NCI-H82 (cell line): ENCODE measurements around the gene PPP4R3B.
"Not testable (repeated sequence)": the region's sequence is repeated elsewhere in the genome, so short reads cannot be mapped to it uniquely, and the experiment has no call there.

Source experiments
- DNase-seq: peaks from one replicate; lab custom pipeline; 2025; lab: John Stamatoyannopoulos, UW

PPP4R3B gene

DNA sequence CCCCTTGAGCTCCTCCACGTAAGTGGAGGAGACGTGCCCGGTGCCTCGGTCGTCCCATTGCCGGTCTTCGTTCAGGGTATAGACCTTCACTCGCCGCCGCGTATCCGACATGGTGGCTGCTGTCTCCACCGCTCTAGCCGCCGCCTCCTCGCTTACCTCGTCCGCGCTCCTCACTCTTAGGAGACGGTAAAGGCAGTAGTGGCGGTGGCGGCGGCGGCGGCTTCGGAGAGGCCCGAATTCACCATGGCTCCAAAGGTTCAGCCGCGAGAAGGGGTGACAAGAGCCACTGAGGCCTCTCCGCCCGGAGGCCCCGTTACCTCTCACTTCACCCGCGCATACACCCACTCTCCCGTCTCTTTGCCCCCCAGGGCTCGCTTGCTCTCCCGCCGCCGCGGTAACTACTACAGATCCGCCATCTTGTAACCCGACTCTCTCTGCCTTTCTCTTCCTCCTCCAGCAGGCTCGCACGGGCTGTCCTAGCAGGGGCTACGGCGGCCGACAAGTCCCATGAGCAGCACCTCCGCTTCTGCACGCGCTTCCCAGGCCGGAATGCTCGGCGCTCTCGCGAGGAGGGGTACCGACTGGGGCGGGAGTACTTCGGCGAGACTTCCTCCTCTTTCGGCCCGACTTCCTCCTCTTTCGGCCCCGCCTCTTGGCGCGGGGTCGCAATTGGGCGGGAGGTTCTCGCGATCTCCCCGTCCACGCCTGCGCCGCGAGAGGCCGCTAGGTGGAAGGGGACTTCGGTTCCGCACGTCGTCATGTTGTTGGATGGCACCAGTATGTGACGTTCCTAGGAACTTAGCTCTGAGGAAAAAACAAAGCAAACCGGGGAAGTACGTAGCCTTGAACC, at the start of gene PPP4R3B:
TSS of gene PPP4R3B (minus strand) at position 448 of the 850 bp plus-strand sequence. CDS start at position 111, 337 bp downstream.
- peak; percentile 100 for DNase-seq

DNA sequence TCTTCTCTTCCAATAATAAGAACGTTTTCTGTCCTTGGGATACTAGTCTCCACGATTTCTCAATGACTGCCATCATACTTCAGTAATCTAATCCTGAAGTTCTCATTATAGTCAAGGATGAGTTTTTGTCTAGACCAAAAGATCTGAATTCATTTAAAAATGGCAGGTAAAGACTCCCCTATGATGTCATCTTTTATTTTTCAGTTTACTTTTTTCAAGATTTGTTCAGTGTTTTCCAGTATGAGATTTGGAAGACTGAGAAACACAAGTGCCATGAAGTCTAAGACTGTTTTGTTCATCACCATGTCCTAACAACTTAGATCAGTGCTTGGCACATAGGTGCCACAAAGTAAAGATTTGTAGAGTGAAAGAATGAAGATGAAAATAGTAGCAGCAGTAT, 35.8 kb upstream of the PPP4R3B start:
- no peak for DNase-seq

DNA sequence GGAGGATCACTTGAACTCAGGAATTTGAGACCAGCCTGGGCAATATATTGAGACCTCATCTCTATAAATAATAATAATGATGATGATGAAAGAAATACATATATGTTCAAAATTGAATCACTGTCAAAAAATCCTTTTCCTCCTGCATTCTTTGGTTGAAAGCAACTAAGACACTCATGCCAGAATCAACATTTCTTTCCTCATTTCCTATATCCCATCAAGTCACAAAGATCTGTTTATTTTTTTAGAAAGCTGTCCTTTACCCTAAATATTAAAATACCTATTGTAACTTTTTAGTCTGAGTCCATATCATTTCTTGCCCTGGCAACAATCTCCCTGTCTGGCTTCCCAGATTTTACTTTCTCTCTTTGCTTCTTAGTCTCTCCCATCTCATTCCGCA, 31.8 kb upstream of the PPP4R3B start:
- DNase-seq: no peak

DNA sequence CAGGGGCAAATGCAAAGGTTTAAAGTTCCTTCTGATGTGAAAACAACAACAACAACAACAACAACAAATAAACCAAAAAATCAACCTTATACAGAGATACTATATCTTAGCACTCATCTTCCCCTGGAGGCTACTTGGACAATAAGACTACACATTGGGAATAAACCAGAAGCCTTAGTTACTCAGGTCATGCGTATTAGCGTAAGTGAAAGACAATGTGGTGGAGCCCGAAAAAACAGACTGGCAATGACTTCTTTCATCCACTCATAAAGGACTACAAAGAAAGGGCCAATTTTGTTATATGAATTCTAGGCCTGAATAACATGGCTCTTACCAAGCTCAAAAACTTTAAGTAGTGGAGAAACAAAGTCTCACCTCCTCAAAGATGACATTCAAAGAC, 19.4 kb upstream of the PPP4R3B start:
- DNase-seq: no peak

DNA sequence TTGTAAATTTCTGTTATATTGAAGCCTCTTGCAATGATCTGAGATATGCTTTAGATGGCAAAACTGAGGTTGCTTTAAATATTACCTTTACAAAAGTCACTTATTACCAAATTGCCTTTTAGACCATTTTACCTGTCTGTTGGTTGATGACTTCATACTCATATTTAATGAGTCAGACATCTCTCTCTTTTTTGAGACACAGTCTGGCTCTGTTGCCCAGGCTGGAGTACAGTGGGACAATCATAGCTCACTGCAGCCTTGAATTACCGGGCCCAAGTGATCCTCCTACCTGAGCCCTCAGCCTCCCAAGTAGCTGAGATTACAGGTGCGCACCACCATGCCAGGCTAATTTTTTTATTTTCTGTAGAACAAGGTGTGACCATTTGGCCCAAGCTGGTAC, 11.5 kb upstream of the PPP4R3B start:
- no peak for DNase-seq

DNA sequence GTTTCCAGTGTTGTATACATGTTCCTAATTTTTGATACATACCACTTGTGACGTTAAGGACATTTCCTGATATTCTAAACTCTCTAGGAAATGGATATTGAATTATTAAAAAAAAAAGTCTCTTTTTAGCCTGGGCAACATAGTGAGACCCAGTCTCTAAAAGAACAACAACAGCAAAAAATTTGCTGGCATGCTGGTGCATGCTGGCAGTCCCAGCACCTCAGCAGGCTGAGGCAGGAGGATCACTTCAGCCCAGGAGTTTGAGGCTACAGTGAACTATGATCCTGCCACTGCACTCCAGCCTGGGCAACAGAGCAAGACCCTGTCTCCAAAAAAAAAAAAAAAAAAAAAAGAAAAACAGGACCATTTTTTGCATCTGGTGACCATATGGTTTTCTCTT, 10.5 kb upstream of the PPP4R3B start:
- no peak for DNase-seq

DNA sequence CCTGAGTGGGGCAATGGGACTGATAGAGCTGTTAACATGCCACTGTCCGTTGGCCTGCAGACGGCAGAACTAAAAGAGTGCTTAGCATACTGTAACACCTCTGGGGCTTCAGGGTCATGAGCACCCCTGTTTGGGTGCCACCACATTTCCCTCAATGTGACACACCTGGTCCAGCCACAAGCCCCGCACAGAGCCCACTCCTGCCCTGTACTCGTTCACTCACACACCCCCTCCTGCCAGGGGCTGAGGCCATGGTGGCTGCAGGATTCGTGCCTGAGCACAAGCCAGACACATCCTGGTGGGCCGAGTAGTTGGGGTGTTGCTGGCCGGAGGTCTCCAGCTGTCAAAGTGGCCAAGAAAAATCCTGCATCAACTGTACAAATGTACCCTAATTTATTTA, 4.4 kb upstream of the PPP4R3B start:
- DNase-seq: no peak

DNA sequence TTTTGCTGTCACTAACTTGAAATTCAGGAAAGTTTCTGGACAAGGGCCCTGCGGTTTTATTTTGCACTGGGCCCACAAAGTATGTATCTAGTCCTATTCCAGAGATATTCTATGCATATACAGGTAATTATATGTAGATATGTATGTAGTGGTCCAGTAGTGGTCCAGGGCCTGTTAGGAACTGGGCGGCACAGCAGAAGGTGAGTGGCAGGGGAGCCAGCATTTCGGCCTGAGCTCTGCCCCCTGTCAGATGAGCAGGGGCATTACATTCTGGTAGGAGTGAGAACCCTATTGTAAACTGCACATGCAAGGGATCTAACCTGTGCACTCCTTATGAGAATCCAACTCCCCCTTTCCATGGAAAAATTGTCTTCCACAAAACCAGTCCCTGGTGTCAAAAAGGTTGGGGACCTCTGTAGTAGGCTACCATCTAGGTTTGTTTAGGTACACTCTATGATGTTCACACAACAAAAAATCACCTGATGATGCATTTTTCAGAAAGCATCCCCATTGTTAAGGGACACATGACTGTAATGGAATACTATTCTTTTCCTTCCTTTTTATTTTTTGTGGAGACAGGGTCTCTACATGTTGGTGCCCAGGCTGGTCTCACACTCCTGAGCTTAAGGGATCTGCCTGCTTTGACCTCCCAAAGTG, 2.8 kb upstream of the PPP4R3B start:
- peak; percentile 70 for DNase-seq

DNA sequence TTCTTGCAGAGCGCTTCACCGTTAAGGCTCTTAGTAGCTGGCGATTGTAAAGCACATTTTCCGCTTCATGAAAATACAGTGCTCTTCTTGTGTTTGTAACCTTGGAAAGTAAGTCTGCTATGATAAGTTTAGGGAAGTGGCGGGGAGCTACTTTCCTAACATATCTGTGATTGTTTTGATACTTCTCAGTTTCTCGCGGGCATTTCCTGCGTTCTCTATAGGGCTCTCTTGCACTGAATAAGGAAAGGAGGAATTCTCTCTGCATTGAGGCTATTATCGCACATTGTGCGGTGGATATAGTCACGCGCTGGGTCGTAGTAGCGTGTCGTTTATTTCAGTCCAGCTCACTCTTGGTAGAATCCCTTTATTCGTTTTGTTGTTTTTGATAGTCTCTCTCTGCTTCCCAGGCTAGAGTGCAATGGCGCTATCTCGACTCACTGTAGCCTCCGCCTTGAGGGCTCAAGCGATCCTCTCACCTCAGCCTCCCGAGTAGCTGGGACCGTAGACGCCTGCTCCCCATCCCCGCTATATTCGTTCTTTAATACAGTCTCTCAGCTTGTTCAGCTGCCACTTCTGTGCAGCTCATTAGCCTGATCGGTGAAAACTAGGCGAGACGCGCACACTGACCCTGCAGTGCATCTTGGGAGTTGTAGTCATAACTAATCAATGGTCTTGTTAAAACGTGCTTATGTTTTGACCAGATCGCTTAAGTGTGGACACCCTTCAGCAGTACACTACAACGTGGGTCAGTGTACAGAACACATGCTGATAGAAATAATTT, 1.0 kb upstream of the PPP4R3B start:
- DNase-seq: peak; percentile 85

DNA sequence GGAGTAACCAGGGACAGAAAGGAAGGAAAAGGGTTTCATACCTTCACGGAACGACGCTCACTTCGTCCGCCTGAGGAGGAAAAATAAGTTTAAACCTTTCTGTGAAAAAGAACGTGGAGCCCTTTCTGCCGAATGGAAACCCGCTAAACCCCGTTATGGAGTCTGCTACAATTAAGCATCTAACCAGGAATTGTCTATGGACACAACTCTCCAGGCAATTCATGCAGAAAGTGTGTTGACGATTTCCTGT, 528 bp upstream of the PPP4R3B start:
- DNase-seq: no peak

DNA sequence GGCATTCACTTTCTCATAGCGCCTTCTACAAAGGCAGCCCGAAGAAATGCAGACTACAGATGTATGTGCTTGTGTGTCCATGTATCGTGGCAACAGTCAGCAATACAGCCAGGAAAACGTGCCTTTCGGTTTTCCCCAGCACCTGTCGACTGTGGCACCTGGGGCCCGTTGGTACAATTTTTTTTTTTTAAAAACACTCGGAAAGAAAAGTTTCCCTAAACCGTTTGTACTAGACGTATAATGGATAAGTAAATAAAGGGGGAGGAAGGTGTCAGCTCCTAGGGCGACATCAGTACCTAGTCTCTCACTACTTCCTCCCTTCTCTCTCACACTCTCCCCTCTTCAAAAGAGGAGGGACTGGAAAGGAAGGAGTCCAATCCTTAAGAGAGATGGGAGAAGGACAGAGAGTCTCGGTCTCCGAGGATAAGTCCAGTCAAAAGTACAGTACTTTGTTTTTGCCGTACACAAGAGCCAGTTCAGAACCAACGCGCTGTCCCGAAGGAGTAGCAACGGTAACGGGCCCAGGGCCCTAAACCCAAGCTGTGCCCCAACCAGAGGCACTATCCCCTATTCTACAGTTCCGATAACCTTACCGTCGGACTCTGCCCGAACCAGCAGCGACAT, 759 bp downstream of the PPP4R3B start:
- DNase-seq: peak; percentile 71

GRCh38 chr2:55611997-55612396, 5.4 kb downstream of the PPP4R3B start:
- no peak for DNase-seq

GRCh38 chr2:55610954-55611743, 6.3 kb downstream of the PPP4R3B start:
- no peak for DNase-seq

GRCh38 chr2:55609938-55610578, 7.4 kb downstream of the PPP4R3B start:
- no peak for DNase-seq

DNA sequence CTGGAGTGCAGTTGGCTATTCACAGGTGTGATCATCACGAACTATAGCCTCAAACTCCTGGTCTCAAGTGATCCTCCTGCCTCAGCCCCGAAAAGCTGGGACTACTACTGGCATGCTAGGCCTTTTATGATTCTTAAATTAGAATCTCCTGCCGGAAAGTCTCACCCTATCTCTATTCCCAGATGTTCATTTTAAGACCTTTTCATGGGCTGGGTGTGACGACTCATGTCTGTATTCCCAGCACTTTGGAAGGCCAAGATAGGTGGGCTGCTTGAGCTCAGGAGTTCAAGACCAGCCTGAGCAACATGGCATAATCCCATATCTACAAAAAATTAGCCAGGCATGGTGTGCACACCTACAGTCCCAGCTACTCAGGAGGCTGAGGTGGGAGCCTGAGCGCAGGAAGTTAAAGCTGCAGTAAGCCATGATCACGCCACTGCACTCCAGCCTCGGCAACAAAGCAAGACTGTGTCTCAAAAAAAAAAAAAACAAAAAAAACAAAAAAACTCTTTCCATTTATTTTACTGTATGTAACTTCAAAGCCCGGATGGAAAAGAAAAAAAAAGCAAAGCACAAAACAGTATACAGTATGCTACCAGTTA, 8.1 kb downstream of the PPP4R3B start:
- no peak for DNase-seq

DNA sequence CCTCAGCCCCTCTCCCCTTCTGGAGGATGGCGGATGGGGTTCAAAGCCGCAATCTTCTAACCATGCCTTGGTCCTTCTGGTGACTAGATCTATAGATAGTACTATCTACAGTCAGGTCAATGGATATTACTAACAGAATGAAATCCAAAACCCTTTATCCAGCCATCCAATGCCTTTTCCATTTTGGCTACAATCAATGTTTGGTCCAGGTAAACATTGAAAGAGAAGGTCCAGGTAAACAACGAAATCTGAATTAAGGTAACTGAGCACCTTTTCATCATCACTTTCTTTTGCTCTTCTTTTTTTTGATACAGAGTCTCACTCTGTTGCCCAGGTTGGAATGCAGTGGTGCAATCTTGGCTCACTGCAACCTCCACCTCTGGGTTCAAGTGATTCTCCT, 9.7 kb downstream of the PPP4R3B start:
- no peak for DNase-seq

GRCh38 chr2:55604027-55604565, 13.3 kb downstream of the PPP4R3B start:
- DNase-seq: no peak

DNA sequence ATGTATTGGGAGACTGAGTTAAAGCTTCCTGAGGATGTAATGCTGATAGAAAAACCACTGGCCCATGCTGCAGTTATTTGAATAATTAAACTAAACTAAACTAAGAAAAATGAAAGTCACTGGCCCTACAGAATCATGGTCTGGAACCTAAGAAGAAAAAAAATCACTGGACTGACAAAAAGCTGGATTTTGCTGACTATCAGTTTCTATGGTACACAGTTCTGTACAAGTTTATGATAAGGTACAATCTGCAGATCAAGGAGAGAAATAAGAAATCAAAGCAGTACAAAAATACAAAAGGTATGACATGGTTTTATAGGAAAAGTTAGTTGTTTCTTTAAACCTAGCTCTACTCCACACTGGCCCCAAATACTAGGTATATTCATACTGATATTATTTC, 15.6 kb downstream of the PPP4R3B start:
- DNase-seq: no peak

DNA sequence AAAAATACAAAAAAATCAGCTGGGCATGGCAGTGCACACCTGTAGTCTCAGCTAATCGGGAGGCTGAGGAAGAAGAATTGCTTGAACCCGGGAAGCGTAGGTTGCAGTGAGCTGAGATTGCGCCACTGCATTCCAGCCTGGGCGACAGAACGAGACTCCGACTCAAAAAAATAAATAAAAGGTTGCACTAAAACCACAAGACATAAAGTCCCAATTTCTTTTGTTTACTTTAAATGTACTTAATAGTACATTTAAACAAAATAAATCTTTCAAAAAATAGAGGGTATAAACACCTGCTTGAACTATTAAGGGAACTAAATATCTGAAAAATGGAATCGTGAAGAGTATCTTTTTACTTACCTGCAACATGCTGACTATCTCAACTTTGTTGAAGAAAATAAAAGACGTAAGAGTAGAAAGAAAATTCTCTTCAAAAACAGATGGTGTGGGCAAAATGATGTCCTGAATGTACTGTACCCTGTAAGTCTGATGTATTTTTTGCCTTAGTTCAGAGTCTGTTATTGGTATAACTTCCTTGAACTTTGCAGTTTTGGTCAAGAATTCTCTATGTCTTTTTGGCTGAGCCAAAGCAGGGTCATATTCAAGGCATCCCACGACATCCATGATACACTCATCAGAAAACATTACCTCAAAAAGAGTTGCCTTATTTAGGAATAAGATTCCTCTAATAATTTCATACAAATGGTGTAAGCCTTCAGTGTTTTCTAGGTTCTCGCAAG, 19.2 kb downstream of the PPP4R3B start:
- DNase-seq: no peak

DNA sequence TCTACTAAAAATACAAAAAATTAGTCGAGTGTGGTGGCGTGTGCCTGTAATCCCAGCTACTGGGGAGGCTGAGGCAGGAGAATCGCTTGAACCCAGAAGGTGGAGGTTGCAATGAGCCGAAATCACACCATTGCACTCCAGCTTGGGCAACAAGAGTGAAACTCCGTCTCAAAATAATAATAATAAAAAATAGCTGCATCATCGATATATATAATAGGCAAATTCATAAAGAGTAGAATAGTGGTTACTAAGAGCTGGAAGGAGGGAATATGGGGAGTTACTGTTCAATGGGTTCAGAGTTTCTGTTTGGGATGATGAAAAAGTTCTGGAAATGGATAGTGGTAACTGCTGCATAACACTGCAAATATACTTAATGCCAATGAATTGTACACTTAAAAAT, 20.6 kb downstream of the PPP4R3B start:
- DNase-seq: not testable (repeated sequence)
